HuH-7 (cell line): ENCODE data around the gene SLC10A1.
"Not testable (repeated sequence)": the region's sequence is repeated elsewhere in the genome, so short reads cannot be mapped to it uniquely, and the experiment has no call there.

Experiments
- DNase-seq: peaks from one replicate; pipeline ENCODE4 v3.0.0; 2011; ENCODE audit warnings: low spot score

The SLC10A1 gene

GRCh38 chr14:69769623-69770022, 27.4 kb downstream of the SLC10A1 start:
- no peak for DNase-seq

- DNase-seq: no peak
Observed at GRCh38 chr14:69768873-69769272, 28.2 kb downstream of the SLC10A1 start.

- peak; percentile 76 for DNase-seq
Observed at GRCh38 chr14:69767369-69767999, 29.6 kb downstream of the SLC10A1 start.

GRCh38 chr14:69766984-69767368, 30.1 kb downstream of the SLC10A1 start, which contains the start of gene SRSF5:
Gene SRSF5, plus strand, starts transcription at chr14:69767142. Its CDS starts 1,015 bp downstream, at chr14:69768157.
- peak; percentile 82 for DNase-seq

GRCh38 chr14:69763761-69764510, 33.1 kb downstream of the SLC10A1 start:
- no peak for DNase-seq

- DNase-seq: no peak
Observed at GRCh38 chr14:69760810-69761209, 36.2 kb downstream of the SLC10A1 start.

- DNase-seq: no peak
Observed at GRCh38 chr14:69756298-69756697, 40.7 kb downstream of the SLC10A1 start.

- DNase-seq: no peak
Observed at GRCh38 chr14:69755784-69756183, 41.3 kb downstream of the SLC10A1 start.

GRCh38 chr14:69755296-69755695, 41.7 kb downstream of the SLC10A1 start:
- DNase-seq: no peak

GRCh38 chr14:69754487-69754886, 42.6 kb downstream of the SLC10A1 start:
- no peak for DNase-seq

- DNase-seq: no peak
Observed at GRCh38 chr14:69753860-69754259, 43.2 kb downstream of the SLC10A1 start.

- DNase-seq: no peak
Observed at GRCh38 chr14:69752773-69753172, 44.3 kb downstream of the SLC10A1 start.

- DNase-seq: no peak
Observed at GRCh38 chr14:69750495-69750894, 46.5 kb downstream of the SLC10A1 start.

GRCh38 chr14:69749956-69750355, 47.1 kb downstream of the SLC10A1 start:
- peak; percentile 30 for DNase-seq

- no peak for DNase-seq
Observed at GRCh38 chr14:69741055-69741454, 56.0 kb downstream of the SLC10A1 start.

- DNase-seq: not testable (repeated sequence)
Observed at GRCh38 chr14:69736405-69736804, 60.6 kb downstream of the SLC10A1 start.

GRCh38 chr14:69731919-69732598, 65.0 kb downstream of the SLC10A1 start:
- not testable (repeated sequence) for DNase-seq

GRCh38 chr14:69727860-69728259, 69.2 kb downstream of the SLC10A1 start:
- DNase-seq: no peak

- peak; percentile 82 for DNase-seq
Observed at GRCh38 chr14:69726761-69727511, 70.1 kb downstream of the SLC10A1 start.
